ENCODE measurements around the gene TUBB.
"Not testable (repeated sequence)": the region's sequence is repeated elsewhere in the genome, so short reads cannot be mapped to it uniquely, and the experiment has no call there.

TUBB gene

GRCh38 chr6:30717845-30718720, 2.1 kb upstream of the TUBB start:
- DNase-seq (ENCODE audit: low spot score): not testable (repeated sequence)

GRCh38 chr6:30719356-30719755, 796 bp upstream of the TUBB start:
- DNase-seq (ENCODE audit: low spot score): no peak

- DNase-seq (ENCODE audit: low spot score): peak; percentile 50
These were observed 616 bp downstream of the TUBB start for GRCh38 chr6:30720738-30721197.

GRCh38 chr6:30721198-30722024, 1.3 kb downstream of the TUBB start:
- peak; percentile 90 for DNase-seq (ENCODE audit: low spot score)

- DNase-seq (ENCODE audit: low spot score): not testable (repeated sequence)
These were observed 1.8 kb downstream of the TUBB start for GRCh38 chr6:30722025-30722279.

GRCh38 chr6:30722280-30723112, 2.3 kb downstream of the TUBB start:
- peak; percentile 77 for DNase-seq (ENCODE audit: low spot score)

GRCh38 chr6:30723159-30723842, 3.1 kb downstream of the TUBB start:
- DNase-seq (ENCODE audit: low spot score): not testable (repeated sequence)

- DNase-seq (ENCODE audit: low spot score): not testable (repeated sequence)
These were observed 3.9 kb downstream of the TUBB start for GRCh38 chr6:30723843-30724741.

- no peak for DNase-seq (ENCODE audit: low spot score)
These were observed 4.9 kb downstream of the TUBB start for GRCh38 chr6:30724906-30725667.

- DNase-seq (ENCODE audit: low spot score): no peak
These were observed 5.8 kb downstream of the TUBB start for GRCh38 chr6:30725713-30726505.

- no peak for DNase-seq (ENCODE audit: low spot score)
These were observed 6.6 kb downstream of the TUBB start for GRCh38 chr6:30726506-30727413.

- no peak for DNase-seq (ENCODE audit: low spot score)
These were observed 7.9 kb downstream of the TUBB start for GRCh38 chr6:30727920-30728553.

- DNase-seq (ENCODE audit: low spot score): peak; percentile 57
These were observed 10.7 kb downstream of the TUBB start for GRCh38 chr6:30730601-30731435.

- DNase-seq (ENCODE audit: low spot score): no peak
These were observed 12.2 kb downstream of the TUBB start for GRCh38 chr6:30732237-30732943.

- DNase-seq (ENCODE audit: low spot score): no peak
These were observed 15.6 kb downstream of the TUBB start for GRCh38 chr6:30735668-30736314.
